ENCODE results near the gene PBX1.

Gene PBX1

DNA sequence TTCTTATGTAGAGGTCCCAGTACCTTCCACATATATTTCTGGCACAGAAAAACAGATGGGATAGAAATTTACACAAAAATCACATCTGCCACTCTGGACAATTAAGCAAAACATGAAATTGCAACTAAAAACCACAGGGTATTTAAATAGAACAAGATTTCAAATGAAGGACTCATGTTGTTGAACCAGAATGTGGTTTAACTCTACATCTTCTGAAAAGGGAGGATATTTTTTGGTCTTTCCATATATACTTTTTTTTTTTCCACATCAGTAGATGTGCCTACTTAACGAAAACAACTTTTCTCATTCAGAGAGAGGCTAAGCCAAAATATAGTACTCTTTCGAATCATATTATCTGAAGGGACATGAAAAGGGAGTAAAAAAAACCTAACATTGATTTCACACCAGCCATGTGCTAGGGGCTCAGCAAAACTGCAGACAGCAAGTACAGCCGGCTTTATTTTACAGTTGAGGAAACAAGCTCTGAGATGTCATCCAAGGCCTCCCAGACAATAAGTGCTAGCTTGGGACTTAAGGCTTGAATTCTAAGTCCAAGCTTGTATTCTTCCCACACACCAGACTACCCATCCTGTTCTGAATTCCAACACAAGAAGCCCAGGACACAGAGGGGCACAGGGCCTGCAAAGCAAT, 208.9 kb downstream of the PBX1 start:
- DNase-seq: no peak

DNA sequence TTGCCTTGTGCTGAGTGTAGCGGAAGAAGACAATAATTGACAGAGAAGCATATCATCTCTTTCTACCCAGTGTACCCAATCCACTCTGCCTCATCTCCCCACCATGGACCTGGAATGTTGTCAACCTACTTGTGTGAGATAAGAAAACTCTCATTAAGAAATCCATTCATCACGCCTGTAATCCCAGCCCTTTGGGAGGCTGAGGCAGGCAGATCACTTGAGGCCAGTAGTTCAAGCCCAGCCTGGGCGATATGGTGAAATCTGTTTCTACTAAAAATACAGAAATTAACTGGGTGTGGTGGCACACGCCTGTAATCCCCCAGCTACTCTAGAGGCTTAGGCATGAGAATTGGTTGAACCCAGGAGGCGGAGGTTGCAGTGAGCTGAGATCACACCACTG, 209.6 kb downstream of the PBX1 start:
- DNase-seq: no peak

DNA sequence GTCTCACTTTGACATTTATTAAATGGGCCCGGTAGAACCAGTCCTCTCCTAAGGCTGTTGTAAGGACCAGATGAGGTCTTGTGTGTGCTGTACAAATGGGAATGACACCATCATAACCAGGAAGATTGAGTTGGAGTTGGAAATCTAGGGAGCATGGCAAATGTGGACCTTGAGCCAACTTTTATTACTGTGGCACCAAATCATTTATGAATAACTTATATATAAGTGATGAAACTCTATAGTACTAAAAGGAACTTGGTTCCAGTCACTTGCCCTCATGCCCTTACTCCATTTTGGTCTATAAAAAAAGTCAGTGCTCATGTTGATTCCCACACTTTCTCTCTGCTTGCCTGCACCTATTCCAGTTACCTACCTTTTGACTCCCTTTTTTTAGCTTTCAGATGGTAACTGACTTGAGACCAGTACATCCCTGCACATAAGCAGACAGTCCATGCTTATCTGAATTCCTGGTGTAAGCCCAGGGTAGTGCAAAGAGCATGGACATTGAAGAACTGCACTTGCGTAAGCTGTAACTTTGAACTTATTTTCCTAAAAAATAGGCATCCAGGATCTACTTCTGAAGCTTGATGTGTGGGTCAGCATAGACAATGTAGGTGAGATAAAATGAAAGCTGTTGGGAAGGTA, 210.6 kb downstream of the PBX1 start:
- DNase-seq: no peak

DNA sequence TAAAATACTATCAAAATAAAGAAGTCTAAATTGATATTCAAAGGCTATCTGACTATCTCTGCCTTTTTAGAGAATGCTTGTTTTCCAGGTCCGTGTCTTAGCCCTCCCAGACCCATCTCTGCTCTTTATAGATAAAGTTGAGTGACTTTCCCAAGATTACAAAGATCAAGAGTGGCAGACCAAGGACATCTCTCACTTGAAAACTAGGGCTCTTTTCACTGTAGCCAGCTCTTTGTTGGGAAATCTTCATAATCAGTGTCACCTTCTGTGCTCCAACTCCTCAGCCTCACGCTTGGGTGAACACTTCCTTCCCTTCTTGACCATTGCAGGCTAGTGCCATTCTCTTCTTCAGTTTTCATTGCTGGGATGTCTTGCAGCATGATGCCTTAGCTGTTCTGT, 211.1 kb downstream of the PBX1 start:
- no peak for DNase-seq

DNA sequence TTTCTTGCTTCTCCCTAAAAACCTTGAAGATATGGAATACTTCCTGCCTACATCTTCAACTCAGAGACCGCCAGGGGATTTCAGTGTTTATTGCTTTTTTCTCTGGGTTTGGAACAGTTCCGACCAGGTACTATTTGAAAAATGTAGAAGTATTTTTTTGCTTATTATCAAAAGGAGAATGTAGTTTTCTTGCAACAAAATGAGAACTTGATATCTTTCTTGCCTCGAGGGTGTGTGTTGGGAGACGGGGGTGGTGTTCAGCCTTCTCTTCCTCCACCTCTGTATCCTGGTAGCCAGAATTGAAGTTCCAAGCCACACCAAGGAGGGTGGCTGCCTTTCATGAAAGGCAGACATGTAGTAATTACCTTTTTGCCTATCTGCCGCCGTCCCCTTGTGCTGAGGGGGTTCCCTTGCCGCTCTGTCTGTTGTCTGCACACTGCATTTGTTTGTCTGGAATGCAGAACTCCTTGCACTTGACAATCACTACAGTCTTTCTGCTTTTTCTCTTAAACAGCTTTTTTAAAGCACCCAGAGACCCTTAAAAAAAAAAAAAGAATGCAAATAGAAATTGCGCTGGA, 212.1 kb downstream of the PBX1 start:
- DNase-seq: no peak

DNA sequence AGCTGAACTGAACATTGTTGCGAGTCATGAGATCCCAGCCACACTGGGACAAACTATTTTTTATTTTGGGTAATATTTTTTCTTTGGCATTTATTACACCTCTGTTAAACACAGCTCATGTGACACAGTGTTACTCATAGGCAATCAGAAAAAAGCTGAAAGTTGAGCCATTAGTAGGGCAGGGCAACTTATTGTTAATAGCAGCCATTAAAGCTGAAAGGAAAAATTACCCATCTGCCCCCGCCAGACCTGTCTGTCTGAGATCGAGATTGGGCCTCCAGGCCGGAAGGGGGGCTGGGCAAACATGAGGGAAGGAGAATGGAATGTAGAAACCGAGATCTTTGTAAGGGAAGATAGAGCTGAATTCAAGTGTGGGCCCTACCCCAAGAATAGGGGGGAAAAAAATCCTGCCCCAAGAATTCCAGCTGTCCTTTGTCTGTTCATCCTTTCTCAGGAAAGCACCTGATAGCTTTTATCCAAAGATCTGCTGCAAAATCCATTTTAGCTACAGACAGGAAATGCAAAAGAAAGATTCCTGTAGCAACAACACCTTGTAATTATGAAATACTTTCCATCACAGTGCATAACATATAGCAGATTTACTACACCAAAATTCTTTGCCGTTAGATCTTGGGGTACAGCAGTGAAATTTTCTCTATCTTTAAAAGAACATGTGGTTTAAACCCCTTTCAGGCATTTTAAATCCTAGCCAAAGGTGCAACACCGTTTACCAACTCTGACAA, 212.8 kb downstream of the PBX1 start:
- no peak for DNase-seq

DNA sequence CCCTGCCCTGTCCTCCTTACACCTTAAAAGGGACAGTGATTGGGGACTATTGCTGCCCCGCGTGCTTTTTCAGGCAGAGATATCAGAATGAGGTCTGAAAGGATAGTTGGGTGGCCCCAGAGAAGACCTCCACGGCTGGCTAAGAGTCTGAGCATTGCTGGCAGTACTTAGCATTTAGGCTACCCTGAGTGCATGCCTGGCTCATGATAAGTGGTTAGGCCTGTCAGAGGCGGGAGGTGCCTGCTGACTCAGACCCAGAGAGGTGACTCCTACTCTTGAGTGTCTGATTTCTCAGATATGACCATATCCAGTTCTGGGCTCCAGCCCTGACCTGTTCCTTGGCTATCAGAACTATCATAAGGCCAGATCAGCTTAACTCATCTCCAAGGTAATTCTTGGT, 213.7 kb downstream of the PBX1 start:
- no peak for DNase-seq

DNA sequence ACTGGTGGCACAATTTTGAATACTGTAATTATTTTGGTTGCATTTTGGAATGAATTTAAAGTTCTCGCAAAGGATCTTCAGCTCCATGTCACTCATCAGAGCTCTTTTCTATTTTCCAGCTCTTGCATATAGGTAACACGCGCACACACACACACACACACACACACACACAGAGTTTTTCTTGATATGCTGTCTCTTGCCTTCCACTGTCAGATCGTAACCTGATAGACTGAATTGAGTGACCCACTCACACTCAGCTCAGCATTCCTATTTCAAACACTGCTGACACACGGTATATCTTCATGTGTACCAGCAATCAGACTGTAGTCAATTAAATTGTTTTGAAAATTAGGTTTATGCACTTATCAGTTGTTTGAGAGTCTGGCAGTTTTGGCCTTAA, 214.1 kb downstream of the PBX1 start:
- DNase-seq: no peak

DNA sequence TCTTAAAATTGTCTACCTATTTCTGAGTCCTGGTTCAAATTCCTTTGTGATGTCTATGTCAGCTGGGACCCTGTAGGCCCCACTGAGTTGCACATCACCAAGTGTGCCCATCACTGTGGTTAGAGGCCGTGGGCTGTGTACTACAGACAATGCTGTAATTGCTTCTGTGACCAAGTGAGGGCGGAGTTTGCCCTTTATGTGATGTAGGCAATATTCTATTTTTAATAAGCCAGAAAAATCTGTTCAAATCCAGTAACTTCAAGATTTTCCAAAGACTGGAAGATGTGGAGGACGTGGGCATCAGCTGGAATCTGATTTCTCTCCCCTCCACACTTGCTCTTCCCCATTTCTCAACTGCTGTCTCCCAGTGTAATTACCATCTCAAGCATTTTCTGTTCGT, 215.4 kb downstream of the PBX1 start:
- DNase-seq: no peak

DNA sequence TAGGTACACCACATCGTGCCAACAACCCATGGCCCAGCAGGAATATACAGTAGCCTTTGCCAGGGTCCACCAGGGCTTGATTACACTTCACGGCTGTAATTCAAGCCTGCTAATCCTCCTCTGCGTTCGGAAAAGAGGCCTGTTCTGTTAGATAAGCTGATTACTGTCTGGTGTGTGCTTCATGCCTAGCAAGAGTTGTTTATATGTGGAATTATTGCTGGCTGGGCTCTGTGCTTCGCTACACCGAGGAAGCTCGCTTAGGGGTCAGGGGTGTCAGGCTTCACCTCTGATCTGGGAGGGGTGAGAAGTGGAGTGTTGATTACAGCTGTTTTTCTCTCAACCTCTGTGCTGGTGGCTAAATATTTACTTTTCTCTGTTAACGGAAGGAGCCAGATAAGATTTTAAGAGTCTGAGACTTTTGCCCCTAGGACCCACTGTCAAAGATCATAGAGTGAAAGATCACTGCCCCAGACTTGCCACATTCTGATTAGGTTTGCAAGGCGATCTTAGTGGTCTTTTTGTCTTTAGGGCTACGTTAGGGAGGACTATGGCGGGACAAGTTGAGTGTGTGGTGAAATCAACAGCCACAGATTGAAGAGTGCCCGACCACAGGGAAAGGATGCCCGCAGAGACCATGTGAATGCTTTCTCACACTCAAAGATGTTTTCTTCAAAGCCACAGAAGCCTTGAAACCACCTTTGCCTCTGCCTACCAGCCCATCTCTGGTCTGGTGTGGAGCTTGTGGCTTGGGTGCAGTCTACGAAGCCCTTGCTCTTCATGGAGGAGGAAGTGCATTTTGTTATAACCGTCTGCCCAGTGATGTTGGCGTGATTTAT, 216.1 kb downstream of the PBX1 start:
- no peak for DNase-seq

DNA sequence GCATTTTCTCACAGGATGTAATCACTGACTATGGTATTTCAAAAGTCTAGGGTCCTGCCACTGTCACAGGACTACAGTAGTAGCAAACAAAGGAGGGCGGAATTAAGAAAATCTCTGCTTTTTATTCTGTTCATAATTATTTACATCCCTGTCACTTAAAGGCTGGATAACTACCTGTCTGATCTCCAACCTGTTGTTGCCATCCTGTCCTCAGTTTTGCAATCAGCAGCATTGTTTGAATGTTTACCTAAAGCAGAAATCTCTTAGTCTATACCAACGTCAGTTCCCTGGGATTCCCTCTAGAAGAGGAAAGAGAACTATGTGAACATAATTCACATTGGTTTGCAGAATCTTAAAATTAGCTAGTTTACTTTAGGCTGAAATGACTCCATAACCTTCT, 218.5 kb downstream of the PBX1 start:
- no peak for DNase-seq

DNA sequence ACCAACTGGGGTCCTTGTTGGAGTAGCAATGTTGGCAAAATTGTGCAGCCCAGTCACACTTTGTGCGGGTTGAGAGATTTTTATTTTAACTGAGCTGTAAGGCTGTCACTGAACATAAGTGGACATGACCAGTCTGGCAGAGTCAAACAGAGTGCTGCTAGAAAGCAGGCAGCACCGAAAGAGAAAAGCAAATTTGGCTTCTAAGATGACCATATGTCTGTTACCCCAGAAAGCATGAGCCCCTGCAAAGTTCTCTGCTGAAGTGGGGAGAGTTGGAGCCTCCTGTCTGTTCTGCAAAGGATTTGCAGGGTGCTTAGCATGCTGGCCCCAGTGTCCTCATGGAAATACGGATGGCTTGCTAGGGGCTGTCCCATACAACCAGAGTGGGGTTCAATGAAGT, 220.4 kb downstream of the PBX1 start:
- no peak for DNase-seq

DNA sequence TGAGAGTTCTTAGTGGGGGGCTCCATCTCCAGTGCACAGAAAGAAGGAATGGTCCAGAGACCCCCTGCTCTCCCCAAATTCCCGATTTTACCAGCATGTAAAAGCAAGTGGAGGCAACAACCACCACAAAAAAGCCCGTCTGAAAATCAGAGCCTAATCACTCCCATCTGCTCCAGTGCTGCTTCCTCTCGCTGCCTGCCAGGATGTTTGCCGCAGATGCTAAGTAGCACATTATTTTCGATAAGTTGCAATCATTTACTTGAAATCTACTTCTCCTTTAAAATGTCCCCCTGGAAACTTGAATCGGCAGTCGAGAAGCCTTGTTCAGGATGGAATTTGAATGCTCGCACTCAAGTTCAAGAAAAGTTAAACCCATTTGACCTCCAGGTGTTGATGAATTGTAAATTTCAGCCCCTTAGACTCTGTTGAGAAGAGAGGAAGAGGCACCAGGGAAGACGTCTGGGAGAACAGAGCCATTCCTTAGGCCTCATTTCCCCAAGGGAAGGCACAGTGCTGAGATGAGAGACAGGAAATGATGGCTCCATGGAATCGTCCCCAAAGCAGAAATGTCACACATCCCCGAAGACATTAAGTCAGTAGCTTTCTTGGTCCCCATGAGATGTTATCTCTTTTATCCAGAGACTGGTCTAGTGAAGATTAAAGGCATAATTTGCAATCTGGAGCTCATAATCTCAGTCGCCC, 221.3 kb downstream of the PBX1 start:
- no peak for DNase-seq

DNA sequence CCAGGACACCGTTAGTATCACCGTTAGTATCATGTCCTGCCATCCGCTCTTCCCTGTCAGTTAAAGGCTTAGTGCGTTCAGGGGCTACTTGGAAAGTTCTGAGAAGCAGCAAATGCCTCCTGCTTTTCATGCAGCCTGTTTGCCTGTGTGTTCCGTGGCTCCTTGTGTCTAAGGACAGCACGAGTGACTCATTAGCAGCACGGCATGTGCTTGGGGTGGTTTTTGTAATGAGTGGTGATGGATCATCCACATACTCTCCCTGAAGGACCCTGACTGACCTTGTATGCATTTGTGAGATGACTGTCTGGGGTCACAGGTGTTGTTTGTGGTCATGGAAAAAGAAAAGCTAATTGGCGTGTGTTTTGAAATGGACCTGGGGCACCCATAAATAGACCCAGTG, 221.9 kb downstream of the PBX1 start:
- DNase-seq: no peak

DNA sequence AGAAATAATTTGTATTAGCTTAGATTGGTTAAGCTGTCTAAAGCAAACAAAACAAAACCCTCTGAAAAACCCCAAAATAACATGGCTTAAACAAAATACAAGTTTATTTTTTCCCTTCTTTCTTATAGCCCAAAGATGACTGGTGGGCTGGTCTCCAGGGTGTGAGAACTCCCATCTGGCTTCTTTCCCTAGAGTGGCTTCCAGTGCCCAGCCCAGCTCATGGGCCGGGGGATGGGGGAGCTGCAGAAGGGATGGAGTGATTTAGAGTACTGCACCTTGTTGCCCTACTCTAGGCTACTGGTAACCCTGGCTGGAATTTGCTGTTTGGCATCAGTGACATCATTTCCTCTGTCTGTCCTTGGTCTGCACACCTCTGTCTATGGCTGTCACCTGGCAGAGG, 223.0 kb downstream of the PBX1 start:
- DNase-seq: no peak

DNA sequence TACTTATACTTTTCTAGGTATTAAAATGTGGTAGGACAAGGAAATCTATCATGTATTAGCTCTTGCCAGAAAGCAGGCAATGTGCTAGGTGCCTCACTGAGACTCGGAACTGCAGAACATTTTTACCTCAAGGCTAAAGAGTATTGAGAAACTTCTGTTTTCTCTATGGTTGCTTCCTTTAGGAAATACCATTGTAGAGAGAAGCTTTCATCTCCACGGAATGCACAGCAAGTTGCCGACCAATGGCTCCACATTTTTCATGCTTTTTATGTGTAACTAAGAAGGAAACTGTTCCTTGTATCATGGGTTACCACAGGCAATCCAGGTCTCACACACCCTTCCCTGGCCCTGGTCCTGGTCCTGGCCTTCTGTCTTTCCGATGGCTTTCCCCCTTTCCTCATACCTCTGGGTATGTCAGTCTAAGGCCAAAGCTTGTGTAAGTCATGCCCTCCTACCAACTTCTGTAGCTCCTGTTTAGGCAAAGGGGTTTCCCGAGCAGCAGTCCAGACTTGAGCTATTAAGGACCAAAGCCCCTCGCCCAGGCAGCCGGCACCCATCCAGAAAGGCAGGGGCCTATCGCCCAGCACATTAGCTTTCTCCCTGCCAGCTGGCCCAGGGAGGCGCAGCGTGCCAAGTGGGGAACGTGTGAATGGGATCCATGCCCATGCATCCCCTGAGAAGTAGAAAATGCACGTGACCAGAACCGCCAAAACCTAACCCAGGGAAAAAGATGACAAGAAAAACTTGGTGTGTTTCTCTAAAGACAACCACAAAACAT, 225.0 kb downstream of the PBX1 start:
- no peak for DNase-seq

DNA sequence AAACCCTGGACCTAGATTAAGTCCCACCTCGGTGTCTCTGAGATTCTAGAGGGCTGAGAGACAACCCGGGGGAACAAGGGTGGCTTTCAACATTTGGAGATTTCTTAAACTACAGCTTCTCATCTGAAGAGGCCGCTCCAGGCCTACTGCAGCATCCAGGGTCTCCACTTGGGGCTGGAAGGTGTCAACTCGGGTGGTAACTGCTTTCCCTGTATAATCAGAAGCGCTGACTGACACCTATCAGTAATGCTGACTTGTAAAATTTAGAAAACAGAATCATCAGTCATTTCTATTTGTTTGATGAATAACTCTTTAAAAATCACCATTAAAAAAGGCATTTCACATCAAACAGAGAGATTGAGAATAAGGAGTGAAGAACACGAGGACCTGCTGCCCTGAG, 226.0 kb downstream of the PBX1 start:
- no peak for DNase-seq

DNA sequence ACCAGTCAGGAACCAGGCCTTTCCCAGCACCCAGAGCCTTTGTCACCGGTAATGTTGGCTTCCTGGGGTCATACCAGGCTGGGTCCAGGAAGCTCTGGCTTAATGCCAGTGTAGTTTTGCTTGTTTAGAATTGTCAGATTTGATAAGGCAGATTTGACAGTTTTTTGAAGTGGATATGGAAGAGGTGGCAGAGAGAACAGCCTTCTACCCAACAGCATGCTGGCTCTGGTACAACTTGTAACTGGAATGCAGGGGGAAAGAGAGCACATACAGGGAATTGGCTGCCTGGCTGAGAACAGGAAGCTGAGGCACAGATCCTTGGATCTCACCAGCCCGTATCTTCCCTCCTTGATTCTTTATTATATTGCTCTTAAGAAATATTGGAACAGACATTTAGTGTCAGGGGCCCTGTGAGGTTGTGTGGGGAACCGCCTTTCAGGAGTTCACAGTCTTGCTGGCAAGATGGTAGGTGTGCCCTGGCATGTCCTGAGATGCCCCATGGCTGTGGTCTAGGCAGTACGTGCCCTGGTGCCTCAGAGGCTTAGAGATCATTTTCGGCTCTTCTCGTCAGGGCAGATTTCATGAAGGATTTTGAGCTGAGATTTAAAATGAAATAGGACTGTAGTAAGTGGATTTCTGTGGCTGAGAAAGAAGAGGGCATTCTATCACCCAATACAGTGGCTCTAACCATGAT, 227.0 kb downstream of the PBX1 start:
- DNase-seq: no peak

DNA sequence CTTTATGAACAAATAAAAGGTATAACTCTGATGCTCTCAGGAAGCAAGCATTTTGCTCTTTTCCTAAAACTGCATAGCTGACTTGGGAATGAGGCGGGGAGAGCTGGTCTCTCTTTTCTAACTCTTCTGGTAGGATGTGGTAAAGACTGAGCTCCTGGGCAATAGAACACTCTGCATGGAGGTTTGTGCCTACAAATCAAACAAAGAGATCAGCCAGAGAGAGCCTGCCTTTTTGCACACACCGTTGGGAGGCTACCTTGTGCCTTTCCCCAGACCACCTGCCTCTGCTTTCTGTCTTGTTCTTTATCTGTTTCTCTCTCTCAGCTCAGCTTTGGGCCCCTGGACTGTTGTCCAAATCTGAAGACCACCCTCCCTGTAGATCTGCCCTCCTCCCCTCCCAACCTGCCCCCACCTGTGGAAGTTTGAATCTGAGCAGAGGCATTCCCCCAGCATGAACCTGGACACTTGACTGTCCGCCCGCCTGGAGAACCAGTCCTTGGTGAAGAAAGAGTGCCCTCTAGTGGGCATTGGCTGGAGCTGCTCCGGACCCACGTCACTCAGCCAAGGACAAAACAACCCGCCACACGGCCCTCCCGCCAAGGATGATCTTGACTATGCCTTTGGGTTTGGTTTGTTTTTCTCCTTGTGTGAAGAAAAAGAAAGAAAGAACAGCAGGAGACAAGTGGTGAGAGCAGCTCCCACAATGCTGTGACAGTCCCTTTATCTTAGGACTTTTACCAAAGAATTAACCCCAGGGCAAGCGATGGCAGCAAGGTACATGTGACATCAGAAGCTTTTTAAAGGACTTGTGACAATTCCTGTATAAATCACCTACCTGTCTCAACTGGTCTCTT, 228.2 kb downstream of the PBX1 start:
- DNase-seq: peak; percentile 36

DNA sequence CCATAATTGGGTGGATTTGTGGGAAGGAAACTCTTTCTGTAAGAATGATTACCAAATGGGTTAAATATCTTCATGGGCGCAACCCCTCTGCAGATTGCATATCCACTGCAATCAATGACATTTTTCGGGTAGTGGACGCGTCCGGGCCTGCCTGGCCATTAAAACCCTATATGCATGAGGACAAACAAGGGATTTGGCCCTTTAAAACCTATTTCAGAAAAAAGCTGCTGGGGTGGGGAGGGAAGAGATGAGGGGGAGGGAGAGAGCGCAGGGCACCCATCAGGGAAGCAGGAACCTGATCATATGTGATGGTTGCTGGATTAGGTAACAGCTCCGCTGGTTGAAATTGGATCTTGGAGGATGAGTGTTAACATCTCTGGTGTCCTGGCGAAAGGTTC, 228.8 kb downstream of the PBX1 start:
- DNase-seq: no peak

Data from central memory CD4-positive, alpha-beta T cell (primary cell).